Measurements from ENCODE around the gene ZNRF3.

- TF ChIP-seq YY1 (IDR thresholded peaks at IDR 0.05; ENCODE audit: insufficient read depth, insufficient read length) (no peak), ZNF274 (IDR thresholded peaks at IDR 0.05; ENCODE audit: low read depth, low read length) (no peak)
These were observed 102.4 kb downstream of the ZNRF3 start for GRCh38 chr22:28985581-28986290.

Measured in NT2/D1 (cell line).